ENCODE results near the gene BICD1.

BICD1 gene

DNA sequence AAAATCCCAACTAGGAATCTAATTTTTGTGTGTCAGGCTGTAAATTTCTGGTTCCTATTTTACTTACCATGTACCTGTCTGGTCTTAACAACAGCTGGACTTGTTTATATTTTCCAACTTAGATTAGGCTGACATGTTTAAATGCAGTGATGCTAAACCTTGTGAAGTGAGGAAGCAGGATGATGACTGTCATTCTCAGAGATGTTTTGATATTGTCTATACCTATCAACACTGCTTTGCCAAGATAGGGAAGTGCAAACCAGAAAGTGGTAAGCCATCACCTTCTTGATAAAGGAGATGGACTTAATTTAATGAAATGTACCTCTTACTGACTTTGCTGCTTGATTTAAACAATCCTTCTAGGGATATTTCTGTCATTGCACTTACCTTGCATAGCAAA lies 2.1 kb downstream of the BICD1 start:
- Histone ChIP-seq H3K36me3 (peaks cover 0 to 28% (median 9%) of the 10 kb centered on the region in 11 experiments; a peak in 12 of 22 replicates), H3K9me3 (replicated peaks in 1 of 11) (no peaks in the 10 kb centered on the region), H3K4me3 (peak overlapping the region; percentile 13 to 99 (median 82); a peak in 11 of 20 replicates), H3K9ac (peak overlapping the region in 2 of 11 experiments; percentile 14 to 38; a peak in 5 of 22 replicates), H3K4me2 (peak overlapping the region; percentile 61 to 99 (median 89)), H3K27me3 (no peaks in the 10 kb centered on the region), H3K4me1 (peaks cover 27 to 47% (median 37%) of the 10 kb centered on the region in 10 experiments), H4K20me1 (peaks cover 0 to 14% (median 0%) of the 10 kb centered on the region in 11 experiments; a peak in 5 of 22 replicates), H3K27ac (no peak overlapping the region)
- TF ChIP-seq Cebpa-rat (IDR thresholded peaks at IDR 0.05) = no peak

DNA sequence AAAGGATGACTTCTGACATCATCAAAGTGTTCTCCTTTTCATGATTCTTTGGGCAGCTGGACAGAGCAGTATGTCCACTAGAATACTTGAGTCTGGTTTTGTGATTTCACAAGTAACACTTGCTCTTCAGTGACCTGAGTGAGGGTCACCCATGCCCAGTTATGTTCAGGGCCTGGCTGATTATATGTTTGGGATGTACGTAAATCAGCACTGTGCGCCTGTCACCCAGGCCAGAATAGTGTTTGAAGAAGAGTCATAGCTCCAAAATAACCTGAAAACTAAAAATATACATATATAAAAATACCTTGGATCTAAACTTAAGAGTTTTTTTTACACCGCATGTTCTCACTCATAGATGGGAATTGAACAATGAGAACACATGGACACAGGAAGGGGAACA lies 3.8 kb downstream of the BICD1 start:
- Histone ChIP-seq H3K4me2 (peak overlapping the region in 10 of 11 experiments; percentile 4 to 66 (median 30); a peak in 13 of 22 replicates), H3K27ac (no peak overlapping the region), H3K4me1 (peaks cover 28 to 47% (median 35%) of the 10 kb centered on the region in 10 experiments), H3K4me3 (no peak overlapping the region), H3K27me3 (no peaks in the 10 kb centered on the region), H3K9me3 (replicated peaks in 1 of 11) (no peaks in the 10 kb centered on the region), H4K20me1 (peaks cover 0 to 24% (median 0%) of the 10 kb centered on the region in 11 experiments; a peak in 5 of 22 replicates), H3K9ac (no peak overlapping the region), H3K36me3 (peaks cover 0 to 30% (median 10%) of the 10 kb centered on the region in 11 experiments; a peak in 13 of 22 replicates)
- TF ChIP-seq Cebpa-rat (IDR thresholded peaks at IDR 0.05) = no peak

DNA sequence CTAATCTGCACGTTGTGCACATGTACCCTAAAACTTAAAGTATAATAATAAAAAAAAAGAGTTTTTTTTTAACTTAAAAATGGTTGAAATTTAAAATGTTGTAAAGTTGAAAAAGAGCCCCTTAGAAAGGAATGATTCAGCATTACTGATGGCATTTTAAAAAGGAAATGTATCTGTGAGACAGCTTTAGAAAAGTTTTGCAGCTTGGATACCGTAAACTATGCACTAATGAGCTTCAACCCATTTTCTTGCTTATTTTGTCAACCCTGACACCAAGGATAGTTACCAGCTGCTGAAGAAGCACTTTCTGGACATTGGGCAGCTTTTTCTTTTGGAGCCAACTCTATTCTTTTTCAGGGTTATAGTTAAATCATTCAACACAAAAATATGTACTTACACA lies 4.3 kb downstream of the BICD1 start:
- Histone ChIP-seq H3K27ac (no peak overlapping the region), H3K9me3 (replicated peaks in 1 of 11) (no peaks in the 10 kb centered on the region), H3K4me1 (peaks cover 31 to 52% (median 38%) of the 10 kb centered on the region in 10 experiments), H3K4me3 (no peak overlapping the region), H4K20me1 (peaks cover 0 to 29% (median 0%) of the 10 kb centered on the region in 11 experiments; a peak in 5 of 22 replicates), H3K36me3 (peaks cover 0 to 30% (median 10%) of the 10 kb centered on the region in 11 experiments; a peak in 13 of 22 replicates), H3K9ac (no peak overlapping the region), H3K27me3 (no peaks in the 10 kb centered on the region), H3K4me2 (peak overlapping the region in 2 of 11 experiments; percentile 25 to 29; a peak in 4 of 22 replicates)
- TF ChIP-seq Cebpa-rat (IDR thresholded peaks at IDR 0.05) = no peak

DNA sequence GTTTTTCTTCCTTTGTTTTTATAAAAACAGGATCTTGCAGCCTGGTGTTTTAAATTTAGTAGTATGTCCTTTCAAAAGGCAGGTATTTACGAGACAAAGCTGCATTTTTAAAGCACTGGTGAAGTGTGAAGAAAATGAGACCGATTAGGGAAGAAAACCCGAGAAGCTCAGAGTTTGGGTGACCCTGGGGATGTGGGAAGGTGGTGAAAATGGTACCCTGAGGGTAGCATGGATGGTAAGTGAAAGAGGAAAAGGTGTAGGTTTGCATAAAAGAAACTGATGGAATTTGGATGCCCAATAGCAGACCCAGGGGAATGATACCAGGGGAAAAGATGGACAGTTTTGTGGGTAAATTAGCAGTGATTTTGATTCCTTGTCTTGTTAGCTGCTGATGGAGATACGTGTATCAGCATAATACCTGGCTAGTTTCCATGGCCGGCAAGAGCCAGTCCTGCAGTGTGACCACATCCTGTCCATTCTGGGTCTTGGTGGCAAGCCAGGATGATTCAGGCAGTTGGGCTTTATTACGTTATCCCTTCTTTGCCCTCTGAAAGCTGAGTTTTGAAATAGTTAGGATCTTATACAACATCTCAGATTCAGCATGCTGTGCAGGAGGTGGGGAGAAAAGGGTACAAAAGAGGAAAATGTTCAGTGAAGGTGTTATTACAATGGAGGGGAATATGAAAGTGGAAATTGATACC lies 8.9 kb downstream of the BICD1 start:
- H3K27me3 ChIP-seq = no peaks in the 10 kb centered on the region
- H3K36me3 ChIP-seq = peaks cover 0 to 45% (median 19%) of the 10 kb centered on the region in 11 experiments; a peak in 15 of 22 replicates
- no peak for TF ChIP-seq Cebpa-rat (IDR thresholded peaks at IDR 0.05)
- H3K4me1 ChIP-seq = peaks cover 6 to 45% (median 18%) of the 10 kb centered on the region in 10 experiments; a peak in 18 of 20 replicates
- 0 out of 22 replicates have a peak overlapping the region, but pooled peaks of 1 of the 11 experiments have one; percentile 13 for H3K9ac ChIP-seq
- H4K20me1 ChIP-seq = peaks cover 0 to 23% (median 0%) of the 10 kb centered on the region in 11 experiments; a peak in 2 of 22 replicates
- H3K9me3 ChIP-seq (replicated peaks in 1 of 11) = no peaks in the 10 kb centered on the region
- peak overlapping the region in 10 of 11 experiments; percentile 11 to 62 (median 50); a peak in 17 of 22 replicates for H3K4me2 ChIP-seq
- H3K4me3 ChIP-seq = no peak overlapping the region
- peak overlapping the region in 1 of 11 experiments; percentile 32; a peak in 2 of 22 replicates for H3K27ac ChIP-seq

DNA sequence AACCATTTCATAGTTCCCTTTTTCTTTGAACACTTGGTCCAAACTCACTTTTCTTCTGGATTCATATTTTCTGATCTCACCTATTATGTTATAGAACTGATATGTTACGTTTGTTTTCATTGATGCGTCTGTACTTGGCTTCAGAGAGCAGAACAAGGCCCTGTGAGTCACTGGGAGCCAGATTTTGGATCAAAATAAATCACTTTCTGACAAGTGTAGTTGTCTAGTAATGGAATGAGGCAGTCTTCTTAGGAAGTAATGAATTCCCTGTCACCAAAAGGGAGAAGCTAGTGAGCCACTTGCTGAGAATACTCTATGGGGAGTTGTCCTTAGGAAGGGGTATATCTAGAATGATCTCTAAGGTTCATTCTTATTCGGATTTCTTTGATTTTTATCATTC lies 10.2 kb downstream of the BICD1 start:
- TF ChIP-seq Cebpa-rat (IDR thresholded peaks at IDR 0.05) = no peak
- Histone ChIP-seq H3K27me3 (no peaks in the 10 kb centered on the region), H3K4me1 (peaks cover 6 to 42% (median 15%) of the 10 kb centered on the region in 10 experiments; a peak in 17 of 20 replicates), H3K4me3 (no peak overlapping the region), H3K36me3 (peaks cover 0 to 36% (median 20%) of the 10 kb centered on the region in 11 experiments; a peak in 15 of 22 replicates), H3K9me3 (replicated peaks in 1 of 11) (no peaks in the 10 kb centered on the region), H3K27ac (0 out of 22 replicates have a peak overlapping the region, but pooled peaks of 1 of the 11 experiments have one; percentile 32), H3K9ac (no peak overlapping the region), H4K20me1 (peaks cover 0 to 23% (median 0%) of the 10 kb centered on the region in 11 experiments; a peak in 2 of 22 replicates), H3K4me2 (peak overlapping the region in 4 of 11 experiments; percentile 50 to 62 (median 60); a peak in 6 of 22 replicates)

DNA sequence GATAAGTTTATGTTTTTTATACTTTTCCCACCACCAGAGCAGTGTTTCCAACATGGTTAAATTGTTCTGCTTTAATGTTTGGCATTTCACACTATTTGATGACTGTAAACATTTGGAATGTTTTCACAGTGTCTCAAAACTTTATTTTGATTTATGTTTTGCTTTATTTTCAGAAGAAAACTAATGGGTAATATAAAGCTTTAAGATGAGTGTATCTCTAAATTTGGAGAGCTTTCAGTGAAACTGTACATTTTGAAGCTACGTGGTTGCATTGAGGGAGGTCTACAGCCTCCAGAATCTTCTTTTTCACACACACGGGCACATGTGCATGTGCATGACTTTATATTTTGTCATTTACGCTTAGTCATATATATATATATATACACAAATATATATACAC lies 10.7 kb downstream of the BICD1 start:
- Histone ChIP-seq H3K27me3 (no peaks in the 10 kb centered on the region), H3K4me1 (peaks cover 6 to 42% (median 15%) of the 10 kb centered on the region in 10 experiments; a peak in 17 of 20 replicates), H3K36me3 (peaks cover 0 to 32% (median 18%) of the 10 kb centered on the region in 11 experiments; a peak in 15 of 22 replicates), H4K20me1 (peaks cover 0 to 23% (median 0%) of the 10 kb centered on the region in 11 experiments; a peak in 2 of 22 replicates), H3K27ac (no peak overlapping the region), H3K4me2 (0 out of 22 replicates have a peak overlapping the region, but pooled peaks of 2 of the 11 experiments have one; percentile 50 to 57), H3K9me3 (replicated peaks in 1 of 11) (no peaks in the 10 kb centered on the region), H3K4me3 (no peak overlapping the region), H3K9ac (no peak overlapping the region)
- no peak for TF ChIP-seq Cebpa-rat (IDR thresholded peaks at IDR 0.05)

DNA sequence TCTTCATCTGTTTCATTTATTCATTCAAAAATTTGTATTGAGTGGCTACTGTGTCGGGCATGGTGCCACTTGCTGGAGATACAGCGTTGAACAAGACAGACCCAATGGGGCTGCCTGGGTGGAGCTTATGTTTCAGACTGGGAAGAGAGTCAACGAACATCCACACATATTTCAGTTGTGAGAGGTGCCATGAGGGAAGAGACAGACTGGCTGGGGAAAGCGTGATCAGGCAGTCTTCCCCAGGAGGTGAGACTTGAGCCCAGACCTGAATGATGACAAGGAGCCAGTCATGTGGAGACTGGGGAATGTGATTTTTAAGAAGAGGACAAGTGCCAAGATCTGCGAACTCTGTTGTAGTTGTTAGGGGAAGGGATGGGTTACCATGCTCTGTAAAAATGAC lies 12.2 kb downstream of the BICD1 start:
- peaks cover 0 to 20% (median 10%) of the 10 kb centered on the region in 11 experiments; a peak in 13 of 22 replicates for H3K36me3 ChIP-seq

DNA sequence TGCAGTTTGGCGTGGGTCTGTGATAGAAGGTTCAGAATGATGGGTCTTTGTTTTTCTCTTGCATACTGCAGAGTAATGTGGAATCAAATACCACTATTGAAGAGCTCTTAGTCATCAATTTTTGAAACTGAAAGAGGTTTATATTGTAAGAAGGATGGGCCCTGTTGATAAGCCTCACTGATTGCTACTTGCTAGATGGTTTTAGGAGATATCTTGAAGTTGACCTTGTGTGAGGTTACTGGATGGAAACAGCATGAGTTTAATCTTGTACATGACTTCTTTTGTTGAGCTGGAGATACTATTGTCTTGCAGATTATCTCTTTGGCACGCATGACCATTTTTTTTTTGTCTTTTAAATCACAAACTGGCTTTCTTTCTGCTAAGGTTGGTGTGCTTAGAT lies 13.8 kb downstream of the BICD1 start:
- Histone ChIP-seq H3K4me1 (peaks cover 4 to 42% (median 11%) of the 10 kb centered on the region in 10 experiments; a peak in 17 of 20 replicates), H3K36me3 (peaks cover 0 to 20% (median 9%) of the 10 kb centered on the region in 11 experiments; a peak in 11 of 22 replicates), H4K20me1 (peaks cover 0 to 29% (median 0%) of the 10 kb centered on the region in 11 experiments; a peak in 5 of 22 replicates), H3K4me2 (peak overlapping the region in 2 of 11 experiments; percentile 12 to 20; a peak in 1 of 22 replicates), H3K9ac (no peak overlapping the region), H3K4me3 (no peak overlapping the region), H3K9me3 (replicated peaks in 1 of 11) (no peaks in the 10 kb centered on the region), H3K27ac (no peak overlapping the region), H3K27me3 (no peaks in the 10 kb centered on the region)
- no peak for TF ChIP-seq Cebpa-rat (IDR thresholded peaks at IDR 0.05)

More for the DNA sequence above, 12.2 kb downstream of the BICD1 start:
- H4K20me1 ChIP-seq = peaks cover 0 to 29% (median 0%) of the 10 kb centered on the region in 11 experiments; a peak in 2 of 22 replicates
- no peak overlapping the region for H3K9ac ChIP-seq
- H3K27me3 ChIP-seq = no peaks in the 10 kb centered on the region
- no peaks in the 10 kb centered on the region for H3K9me3 ChIP-seq (replicated peaks in 1 of 11)
- H3K4me3 ChIP-seq = no peak overlapping the region
- no peak for TF ChIP-seq Cebpa-rat (IDR thresholded peaks at IDR 0.05)
- H3K4me2 ChIP-seq = no peak overlapping the region
- H3K27ac ChIP-seq = no peak overlapping the region
- peaks cover 6 to 42% (median 15%) of the 10 kb centered on the region in 10 experiments; a peak in 17 of 20 replicates for H3K4me1 ChIP-seq
